ENCODE measurements around the gene PPP4R4.
A peak's percentile ranks its signal among the peaks of the same experiment; 100 is the strongest.

PPP4R4 gene

GRCh38 chr14:94128216-94128839, 45.8 kb upstream of the PPP4R4 start:
- H3F3A ChIP-seq (ENCODE audit: insufficient read depth) = no peaks in the 10 kb centered on the region
- no peaks in the 10 kb centered on the region for H3K9me2 ChIP-seq (replicated peaks; ENCODE audit: insufficient read depth, low read length)
- TF ChIP-seq EZH2phosphoT487 (conservative IDR thresholded peaks at IDR 0.05; ENCODE audit: low read length) (no peak), CTCF (IDR thresholded peaks at IDR 0.05; ENCODE audit: insufficient read depth, low read length, poor library complexity, severe bottlenecking) (no peak)
- no peak overlapping the region for H3K27ac ChIP-seq (ENCODE audit: low read depth, low read length)
- H3K9ac ChIP-seq (ENCODE audit: low read length) = peak overlapping the region; percentile 66; the same call in 1 of the 2 replicates
- H4K20me1 ChIP-seq (ENCODE audit: low read depth, low read length) = no peaks in the 10 kb centered on the region
- H3K27me3 ChIP-seq (ENCODE audit: low read length) = no peaks in the 10 kb centered on the region
- H3K4me3 ChIP-seq (ENCODE audit: insufficient read depth, low read length, poor library complexity, severe bottlenecking) = no peak overlapping the region
- no peaks in the 10 kb centered on the region for H3K79me2 ChIP-seq (ENCODE audit: insufficient read depth, low read length)
- H3K9me3 ChIP-seq (ENCODE audit: insufficient read depth, low read length) = no peaks in the 10 kb centered on the region
- H3K36me3 ChIP-seq (ENCODE audit: low read length) = no peaks in the 10 kb centered on the region
- H3K4me2 ChIP-seq (ENCODE audit: low read depth, low read length, poor library complexity, severe bottlenecking) = peak overlapping the region; percentile 99
- no peak overlapping the region for H2AFZ ChIP-seq (ENCODE audit: low read depth, low read length, severe bottlenecking)

GRCh38 chr14:94129111-94129757, 44.9 kb upstream of the PPP4R4 start, which contains the start of gene IFI27L2:
Gene IFI27L2, minus strand, starts transcription at chr14:94129604. Its CDS starts 40 bp downstream, at chr14:94129564.
- Histone ChIP-seq H3K9ac (ENCODE audit: low read length) (peak within 1 kb of the TSS; percentile 66), H3K27me3 (ENCODE audit: low read length) (no peaks in the 10 kb centered on the region), H3K27ac (ENCODE audit: low read depth, low read length) (no peak within 1 kb of the TSS), H2AFZ (ENCODE audit: low read depth, low read length, severe bottlenecking) (peak within 1 kb of the TSS; percentile 99), H3F3A (ENCODE audit: insufficient read depth) (no peaks in the 10 kb centered on the region), H3K4me2 (ENCODE audit: low read depth, low read length, poor library complexity, severe bottlenecking) (peak within 1 kb of the TSS; percentile 99), H3K4me3 (ENCODE audit: insufficient read depth, low read length, poor library complexity, severe bottlenecking) (peak within 1 kb of the TSS; percentile 83), H3K79me2 (ENCODE audit: insufficient read depth, low read length) (no peaks in the 10 kb centered on the region), H4K20me1 (ENCODE audit: low read depth, low read length) (no peaks in the 10 kb centered on the region), H3K36me3 (ENCODE audit: low read length) (no peaks in the 10 kb centered on the region), H3K9me2 (replicated peaks; ENCODE audit: insufficient read depth, low read length) (no peaks in the 10 kb centered on the region), H3K9me3 (ENCODE audit: insufficient read depth, low read length) (no peaks in the 10 kb centered on the region)
- TF ChIP-seq CTCF (IDR thresholded peaks at IDR 0.05; ENCODE audit: insufficient read depth, low read length, poor library complexity, severe bottlenecking) = no peak
- TF ChIP-seq EZH2phosphoT487 (conservative IDR thresholded peaks at IDR 0.05; ENCODE audit: low read length) = no peak

- Histone ChIP-seq H3K79me2 (ENCODE audit: insufficient read depth, low read length) (no peaks in the 10 kb centered on the region), H2AFZ (ENCODE audit: low read depth, low read length, severe bottlenecking) (peak overlapping the region; percentile 99), H3K9ac (ENCODE audit: low read length) (peak overlapping the region; percentile 66), H3K9me3 (ENCODE audit: insufficient read depth, low read length) (no peaks in the 10 kb centered on the region), H4K20me1 (ENCODE audit: low read depth, low read length) (no peaks in the 10 kb centered on the region), H3K36me3 (ENCODE audit: low read length) (no peaks in the 10 kb centered on the region), H3F3A (ENCODE audit: insufficient read depth) (no peaks in the 10 kb centered on the region), H3K9me2 (replicated peaks; ENCODE audit: insufficient read depth, low read length) (no peaks in the 10 kb centered on the region), H3K4me3 (ENCODE audit: insufficient read depth, low read length, poor library complexity, severe bottlenecking) (peak overlapping the region; percentile 83), H3K4me2 (ENCODE audit: low read depth, low read length, poor library complexity, severe bottlenecking) (peak overlapping the region; percentile 99), H3K27me3 (ENCODE audit: low read length) (no peaks in the 10 kb centered on the region), H3K27ac (ENCODE audit: low read depth, low read length) (no peak overlapping the region)
- TF ChIP-seq CTCF (IDR thresholded peaks at IDR 0.05; ENCODE audit: insufficient read depth, low read length, poor library complexity, severe bottlenecking) = no peak
- no peak for TF ChIP-seq EZH2phosphoT487 (conservative IDR thresholded peaks at IDR 0.05; ENCODE audit: low read length)
Measured at GRCh38 chr14:94129758-94130414, 44.2 kb upstream of the PPP4R4 start.
